HepG2 (cell line): ENCODE results near the gene PLCB2. TPM values are rescaled to one million over a fixed set of nuclear protein-coding genes. Genes with fewer than 3 reads are reported as not detected.

Source experiments
- BRD4 ChIP-seq: sonication (generic); formaldehyde crosslinking; IDR thresholded peaks from 2 replicates; pipeline ENCODE4 v1.4.0; 2020; ENCODE audit warnings: missing genetic modification reagents
- FOXK1 ChIP-seq: sonication (generic); formaldehyde crosslinking; IDR thresholded peaks from 2 replicates; pipeline ENCODE4 v1.4.0; 2020; ENCODE audit warnings: low read depth, missing genetic modification reagents, borderline replicate concordance
- JARID2 ChIP-seq: sonication (generic); formaldehyde crosslinking; IDR thresholded peaks from 2 replicates; pipeline ENCODE4 v1.8.1; 2023; ENCODE audit warnings: missing genetic modification reagents, inconsistent platforms; ENCODE audit not compliant: insufficient replicate concordance
- NONO ChIP-seq, 2 experiments: fragments of 450-650 bp in 1 of 2; sonication (generic) in 1 of 2; formaldehyde crosslinking in 1 of 2; IDR thresholded peaks in 1 of 2; conservative IDR thresholded peaks in 1 of 2; 2 replicates each; pipeline versions ENCODE4 v1.6.1 to v1.8.0; 2017 to 2022; ENCODE audit warnings: mild to moderate bottlenecking in 1 of 2, missing genetic modification reagents in 1 of 2, moderate library complexity in 1 of 2
- PRDM15 ChIP-seq: sonication (generic); formaldehyde crosslinking; IDR thresholded peaks from 2 replicates; pipeline ENCODE4 v1.4.0; 2020; ENCODE audit warnings: missing genetic modification reagents
- SMAD3 ChIP-seq: sonication (generic); formaldehyde crosslinking; IDR thresholded peaks from 2 replicates; pipeline ENCODE4 v1.4.0; 2020; ENCODE audit warnings: missing genetic modification reagents
- SP5 ChIP-seq: IDR thresholded peaks from 2 replicates; pipeline ENCODE4 v1.6.1; 2016; ENCODE audit warnings: low read depth, borderline replicate concordance
- SSRP1 ChIP-seq: IDR thresholded peaks from 2 replicates; pipeline ENCODE4 v1.6.1; 2016; ENCODE audit warnings: control low read depth
- THAP9 ChIP-seq: sonication (generic); formaldehyde crosslinking; IDR thresholded peaks from 2 replicates; pipeline ENCODE4; 2020; ENCODE audit warnings: missing genetic modification reagents, mild to moderate bottlenecking, borderline replicate concordance
- ZBTB14 ChIP-seq: sonication (generic); formaldehyde crosslinking; IDR thresholded peaks from 2 replicates; pipeline ENCODE4 v1.4.0; 2020; ENCODE audit warnings: missing genetic modification reagents
- ZFP41 ChIP-seq: sonication (generic); formaldehyde crosslinking; IDR thresholded peaks from 2 replicates; pipeline ENCODE4 v1.4.0; 2020; ENCODE audit warnings: mild to moderate bottlenecking, missing genetic modification reagents, borderline replicate concordance
- ZNF24 ChIP-seq: fragments of 450-650 bp; IDR thresholded peaks from 2 replicates; pipeline ENCODE4 v1.6.1; 2017; ENCODE audit warnings: antibody characterized with exemption, mild to moderate bottlenecking
- ZNF362 ChIP-seq: sonication (generic); formaldehyde crosslinking; IDR thresholded peaks from 2 replicates; pipeline ENCODE4 v1.4.0; 2020; ENCODE audit warnings: missing genetic modification reagents, mild to moderate bottlenecking, borderline replicate concordance
- ZNF740 ChIP-seq: sonication (generic); formaldehyde crosslinking; IDR thresholded peaks from 2 replicates; pipeline ENCODE4 v1.4.0; 2020; ENCODE audit warnings: missing genetic modification reagents
- ZNF770 ChIP-seq: sonication (generic); formaldehyde crosslinking; IDR thresholded peaks from 2 replicates; pipeline ENCODE4 v1.5.0; 2020; ENCODE audit warnings: mild to moderate bottlenecking, missing genetic modification reagents
- polyA plus RNA-seq, 8 experiments: library from polyadenylated mRNA; depleted of rRNA in 3 of 8; stranded (reverse) in 7 of 8; unstranded in 1 of 8; fragments of >200 nt; fragmentation: Illumina TruSeq in 4 of 8; extraction: Trizol in 4 of 8; gene quantifications; 2 replicates each; pipeline versions ENCODE4 v1.2.1 to v1.2.3, GENCODE V29; 2011 to 2016; ENCODE audit warnings: low read depth in 4 of 8, missing spikeins in 1 of 8, mixed read lengths in 1 of 8; ENCODE audit not compliant: insufficient read depth in 1 of 8
- total RNA-seq, 5 experiments: library from RNA; depleted of rRNA; stranded (reverse); fragments of >200 nt; fragmentation: Illumina TruSeq; extraction: Trizol; gene quantifications; 2 replicates each; pipeline ENCODE4 v1.2.3, GENCODE V29; 2016; ENCODE audit warnings: low read depth in 1 of 5

PLCB2 gene
- total and polyA plus RNA-seq, 2 of the 13 experiments (the other 11 are each of a cell fraction or from before 2014, with no cell fraction given) = 0.11 TPM; not detected in 1

- TF ChIP-seq PRDM15 (CRISPR knock-in tag) (no peak), JARID2 (CRISPR knock-in tag) (no peak), SP5 (CRISPR knock-in tag) (no peak), THAP9 (CRISPR knock-in tag) (peak; percentile 27; the same call in 1 of the 2 replicates), ZBTB14 (no peak), ZFP41 (CRISPR knock-in tag) (no peak), SSRP1 (CRISPR knock-in tag) (0 out of 2 replicates have a peak, but pooled peaks have one; percentile 62), NONO (IDR thresholded peaks at IDR 0.05) (no peak), NONO (CRISPR knock-in tag; conservative IDR thresholded peaks at IDR 0.05) (peak; percentile 48; the same call in 1 of the 2 replicates), ZNF770 (CRISPR knock-in tag) (0 out of 2 replicates have a peak, but pooled peaks have one; percentile 18), ZNF740 (CRISPR knock-in tag) (no peak), SMAD3 (CRISPR knock-in tag) (0 out of 2 replicates have a peak, but pooled peaks have one; percentile 60), FOXK1 (peak; percentile 76; the same call in 1 of the 2 replicates), BRD4 (no peak), ZNF362 (CRISPR knock-in tag) (peak; percentile 70; the same call in 1 of the 2 replicates), ZNF24 (peak; percentile 71; the same call in 1 of the 2 replicates)
Measured at GRCh38 chr15:40274350-40275274, 33.1 kb downstream of the PLCB2 start (continued).
